H9 (cell line): ENCODE data around the gene NAGPA. TPM values are rescaled to one million over a fixed set of nuclear protein-coding genes. Genes with fewer than 3 reads are reported as not detected.

Experiments
- DNase-seq: peaks from one replicate; pipeline ENCODE4 v3.0.0-alpha.2; 2017
- H2AFZ ChIP-seq: one replicate; pipeline ENCODE4 v1.6.1; 2013; ENCODE audit warnings: mild to moderate bottlenecking, low read length, control low read depth, moderate library complexity
- H2AK5ac ChIP-seq: 2 replicates; pipeline ENCODE4 v1.6.1; 2013; ENCODE audit warnings: low read length, control low read depth, mixed read lengths; ENCODE audit not compliant: insufficient read length
- H2BK120ac ChIP-seq: one replicate; pipeline ENCODE4 v1.6.1; 2013; ENCODE audit warnings: low read depth, mild to moderate bottlenecking, low read length, control low read depth, inconsistent platforms; ENCODE audit not compliant: poor library complexity, severe bottlenecking
- H2BK12ac ChIP-seq: 2 replicates; pipeline ENCODE4 v1.6.1; 2013; ENCODE audit warnings: low read length, control low read depth, mixed read lengths, low read depth; ENCODE audit not compliant: insufficient read length
- H2BK15ac ChIP-seq: 2 replicates; pipeline ENCODE4 v1.6.1; 2013; ENCODE audit warnings: low read depth, low read length, control low read depth
- H2BK20ac ChIP-seq: one replicate; pipeline ENCODE4 v1.6.1; 2013; ENCODE audit warnings: low read depth, mild to moderate bottlenecking, low read length, control low read depth, inconsistent platforms; ENCODE audit not compliant: poor library complexity, severe bottlenecking
- H2BK5ac ChIP-seq: 2 replicates; pipeline ENCODE4 v1.6.1; 2013; ENCODE audit warnings: low read length, control low read depth, mixed read lengths; ENCODE audit not compliant: insufficient read length
- H3K14ac ChIP-seq: 2 replicates; pipeline ENCODE4 v1.6.1; 2013; ENCODE audit warnings: low read length, control low read depth; ENCODE audit not compliant: insufficient read depth
- H3K18ac ChIP-seq: 2 replicates; pipeline ENCODE4 v1.6.1; 2013; ENCODE audit warnings: low read depth, mild to moderate bottlenecking, mixed read lengths, low read length, control low read depth; ENCODE audit not compliant: insufficient read length
- H3K23ac ChIP-seq: 2 replicates; pipeline ENCODE4 v1.6.1; 2013; ENCODE audit warnings: low read length, control low read depth, mixed read lengths, low read depth; ENCODE audit not compliant: insufficient read length
- H3K23me2 ChIP-seq: 2 replicates; pipeline ENCODE4 v1.6.1; 2013; ENCODE audit warnings: low read depth, mild to moderate bottlenecking, mixed read lengths, low read length, control low read depth; ENCODE audit not compliant: insufficient read length, poor library complexity, severe bottlenecking
- H3K27ac ChIP-seq: 2 replicates; pipeline ENCODE4 v1.5.1; 2013; ENCODE audit warnings: low read length, control low read depth, mixed read lengths, low read depth; ENCODE audit not compliant: insufficient read length
- H3K27me3 ChIP-seq: 2 replicates; pipeline ENCODE4 v1.6.1; 2013; ENCODE audit warnings: low read length, control low read depth, inconsistent platforms; ENCODE audit not compliant: insufficient read depth
- H3K4ac ChIP-seq: 2 replicates; pipeline ENCODE4 v1.6.1; 2013; ENCODE audit warnings: low read depth, mild to moderate bottlenecking, control low read depth, inconsistent platforms, low read length, moderate library complexity
- H3K4me1 ChIP-seq: 2 replicates; pipeline ENCODE4 v1.6.1; 2013; ENCODE audit warnings: low read length, control low read depth, inconsistent platforms; ENCODE audit not compliant: insufficient read depth
- H3K4me2 ChIP-seq: 2 replicates; pipeline ENCODE4 v1.6.1; 2013; ENCODE audit warnings: low read length, control low read depth, mixed read lengths; ENCODE audit not compliant: insufficient read length, insufficient read depth
- H3K56ac ChIP-seq: 2 replicates; pipeline ENCODE4 v1.6.1; 2013; ENCODE audit warnings: low read depth, mild to moderate bottlenecking, mixed read lengths, low read length, control low read depth; ENCODE audit not compliant: insufficient read length
- H3K79me1 ChIP-seq: 2 replicates; pipeline ENCODE4 v1.6.1; 2013; ENCODE audit warnings: low read depth, mild to moderate bottlenecking, moderate library complexity, low read length, control low read depth, inconsistent platforms; ENCODE audit not compliant: insufficient read depth, poor library complexity, severe bottlenecking
- H3K79me2 ChIP-seq: 2 replicates; pipeline ENCODE4 v1.6.1; 2013; ENCODE audit warnings: low read length, control low read depth, inconsistent platforms; ENCODE audit not compliant: insufficient read depth
- H3K9ac ChIP-seq: 2 replicates; pipeline ENCODE4 v1.6.1; 2013; ENCODE audit warnings: low read length, control low read depth, mixed read lengths; ENCODE audit not compliant: insufficient read length; ENCODE audit errors: extremely low read depth
- H3K9me3 ChIP-seq: one replicate; pipeline ENCODE4 v1.6.1; 2013; ENCODE audit warnings: low read depth, low read length, inconsistent platforms; ENCODE audit not compliant: control insufficient read depth
- H3T11ph ChIP-seq: one replicate; pipeline ENCODE4 v1.6.1; 2013; ENCODE audit warnings: mild to moderate bottlenecking, low read length, control low read depth, inconsistent platforms
- H4K20me1 ChIP-seq: one replicate; pipeline ENCODE4 v1.6.1; 2013; ENCODE audit not compliant: control insufficient read depth, insufficient read length, insufficient read depth
- H4K5ac ChIP-seq: 2 replicates; pipeline ENCODE4 v1.6.1; 2013; ENCODE audit warnings: low read depth, mild to moderate bottlenecking, mixed read lengths, low read length, control low read depth; ENCODE audit not compliant: insufficient read length
- H4K8ac ChIP-seq: replicated peaks from 2 replicates; pipeline ENCODE4 v1.6.1; 2013; ENCODE audit warnings: low read length, control low read depth, mixed read lengths, low read depth; ENCODE audit not compliant: insufficient read length
- H4K91ac ChIP-seq: 2 replicates; pipeline ENCODE4 v1.6.1; 2013; ENCODE audit warnings: low read depth, mild to moderate bottlenecking, moderate library complexity, mixed read lengths, low read length, control low read depth; ENCODE audit not compliant: insufficient read length
- H3K27ac Mint-ChIP-seq, 3 experiments: 2 replicates in 2 of 3; 3 replicates in 1 of 3; pipeline ENCODE4 v1.8.0; 2020 to 2021; ENCODE audit warnings: mixed read lengths in 3 of 3, mild to moderate bottlenecking in 1 of 3, moderate library complexity in 1 of 3
- H3K27me3 Mint-ChIP-seq: 2 replicates; pipeline ENCODE4 v1.8.0; 2021; ENCODE audit warnings: low read depth, mild to moderate bottlenecking, moderate library complexity, mixed read lengths
- H3K36me3 Mint-ChIP-seq, 3 experiments: 2 replicates in 2 of 3; 3 replicates in 1 of 3; pipeline ENCODE4 v1.8.0; 2020 to 2021; ENCODE audit warnings: low read depth in 3 of 3, mixed read lengths in 3 of 3; ENCODE audit not compliant: insufficient read depth in 1 of 3
- H3K4me1 Mint-ChIP-seq, 2 experiments: 2 replicates each; pipeline ENCODE4 v1.8.0; 2020; ENCODE audit warnings: mixed read lengths in 2 of 2
- H3K4me3 Mint-ChIP-seq, 2 experiments: 2 replicates in 1 of 2; 3 replicates in 1 of 2; pipeline ENCODE4 v1.8.0; 2020 to 2021; ENCODE audit warnings: mild to moderate bottlenecking in 2 of 2, mixed read lengths in 2 of 2, moderate library complexity in 1 of 2
- H3K9me3 Mint-ChIP-seq, 2 experiments: 2 replicates in 1 of 2; 3 replicates in 1 of 2; pipeline ENCODE4 v1.8.0; 2020; ENCODE audit warnings: mild to moderate bottlenecking in 2 of 2, mixed read lengths in 2 of 2, moderate library complexity in 1 of 2
- WGBS: extraction: QIAGEN DNeasy Blood & Tissue Kit; methylation state at CpG from one replicate; pipeline ENCODE4 v1.1.7; 2013; ENCODE audit warnings: missing lambda C conversion rate, low lambda C conversion rate, mixed read lengths; ENCODE audit not compliant: insufficient read length; ENCODE audit errors: extremely low coverage; 5-methylcytosine and 5-hydroxymethylcytosine counted together
- total RNA-seq: library from RNA; stranded (reverse); gene quantifications from 2 replicates; pipeline ENCODE4 v1.2.1, GENCODE V29; 2021
- TF ChIP-seq, protein P1 (sequence below): fragments of 200-600 bp; sonication (generic); conservative IDR thresholded peaks from 3 replicates; pipeline ENCODE4 v1.8.0; 2021; ENCODE audit warnings: antibody characterized with exemption, mild to moderate bottlenecking

Gene NAGPA
- total RNA-seq, 1 experiment from 2014 or later: 12.1 TPM

DNA sequence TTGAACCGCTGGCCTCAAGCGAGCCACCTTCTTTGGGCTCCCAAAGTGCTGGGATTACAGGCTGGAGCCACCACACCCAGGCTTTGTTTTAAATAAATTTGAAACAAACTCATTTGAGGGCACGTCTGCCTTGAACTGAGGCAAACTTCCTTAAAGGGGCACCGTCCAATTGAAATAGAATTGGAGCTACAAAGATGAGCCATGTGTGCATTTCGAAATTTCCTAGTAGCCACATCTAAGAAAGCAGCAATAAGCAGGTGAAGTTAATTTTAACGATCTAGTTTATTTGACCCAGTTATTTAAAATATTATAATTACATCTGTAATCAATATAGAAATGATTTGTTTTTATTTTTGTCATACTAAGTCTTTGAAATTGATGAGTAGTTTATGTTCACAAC, 32.8 kb upstream of the NAGPA start:
- Mint-ChIP-seq H3K27me3 (no peaks in the 10 kb centered on the region; the same call in 1 of the 2 replicates), H3K27ac (no peak overlapping the region), H3K4me3 (no peak overlapping the region), H3K9me3 (no peaks in the 10 kb centered on the region; a peak in 3 of 5 replicates), H3K4me1 (peaks cover 13 to 15% of the 10 kb centered on the region in 2 experiments), H3K36me3 (no peaks in the 10 kb centered on the region)
- Histone ChIP-seq H3K4ac (no peak overlapping the region), H3K79me1 (no peaks in the 10 kb centered on the region), H2BK12ac (no peak overlapping the region), H2BK20ac (no peak overlapping the region), H4K5ac (no peak overlapping the region), H3K4me2 (no peak overlapping the region), H2AK5ac (no peak overlapping the region), H4K20me1 (no peaks in the 10 kb centered on the region), H3K9ac (no peak overlapping the region), H3K27ac (no peak overlapping the region), H3K4me1 (no peaks in the 10 kb centered on the region), H3K23ac (no peak overlapping the region), H4K91ac (no peak overlapping the region), H2BK5ac (no peak overlapping the region), H3T11ph (no peak overlapping the region), H3K23me2 (no peaks in the 10 kb centered on the region), H2BK120ac (no peak overlapping the region), H2AFZ (no peak overlapping the region), H3K18ac (no peak overlapping the region), H2BK15ac (no peak overlapping the region), H3K56ac (no peak overlapping the region), H3K9me3 (no peaks in the 10 kb centered on the region), H3K14ac (no peak overlapping the region), H4K8ac (no peak overlapping the region), H3K79me2 (no peaks in the 10 kb centered on the region), H3K27me3 (no peaks in the 10 kb centered on the region)
- no CpG with 5 or more reads among the region's 6 CpGs for WGBS
- TF ChIP-seq, protein P1, sequence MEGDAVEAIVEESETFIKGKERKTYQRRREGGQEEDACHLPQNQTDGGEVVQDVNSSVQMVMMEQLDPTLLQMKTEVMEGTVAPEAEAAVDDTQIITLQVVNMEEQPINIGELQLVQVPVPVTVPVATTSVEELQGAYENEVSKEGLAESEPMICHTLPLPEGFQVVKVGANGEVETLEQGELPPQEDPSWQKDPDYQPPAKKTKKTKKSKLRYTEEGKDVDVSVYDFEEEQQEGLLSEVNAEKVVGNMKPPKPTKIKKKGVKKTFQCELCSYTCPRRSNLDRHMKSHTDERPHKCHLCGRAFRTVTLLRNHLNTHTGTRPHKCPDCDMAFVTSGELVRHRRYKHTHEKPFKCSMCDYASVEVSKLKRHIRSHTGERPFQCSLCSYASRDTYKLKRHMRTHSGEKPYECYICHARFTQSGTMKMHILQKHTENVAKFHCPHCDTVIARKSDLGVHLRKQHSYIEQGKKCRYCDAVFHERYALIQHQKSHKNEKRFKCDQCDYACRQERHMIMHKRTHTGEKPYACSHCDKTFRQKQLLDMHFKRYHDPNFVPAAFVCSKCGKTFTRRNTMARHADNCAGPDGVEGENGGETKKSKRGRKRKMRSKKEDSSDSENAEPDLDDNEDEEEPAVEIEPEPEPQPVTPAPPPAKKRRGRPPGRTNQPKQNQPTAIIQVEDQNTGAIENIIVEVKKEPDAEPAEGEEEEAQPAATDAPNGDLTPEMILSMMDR: no peak
- DNase-seq: no peak
